HG03196 (cell line): Measurements from ENCODE around the gene SHKBP1.
"Not testable (repeated sequence)": the region's sequence is repeated elsewhere in the genome, so short reads cannot be mapped to it uniquely, and the experiment has no call there.

Experiments used
- ATAC-seq: cut with Tn5 transposase; IDR thresholded peaks from one replicate; pipeline ENCODE4 v1.9.1; 2021; ENCODE audit not compliant: unreplicated experiment

SHKBP1 gene

GRCh38 chr19:40555978-40556689, 20.5 kb upstream of the SHKBP1 start:
- ATAC-seq = no peak

- ATAC-seq = no peak
Measured at GRCh38 chr19:40556953-40557530, 19.6 kb upstream of the SHKBP1 start.

DNA sequence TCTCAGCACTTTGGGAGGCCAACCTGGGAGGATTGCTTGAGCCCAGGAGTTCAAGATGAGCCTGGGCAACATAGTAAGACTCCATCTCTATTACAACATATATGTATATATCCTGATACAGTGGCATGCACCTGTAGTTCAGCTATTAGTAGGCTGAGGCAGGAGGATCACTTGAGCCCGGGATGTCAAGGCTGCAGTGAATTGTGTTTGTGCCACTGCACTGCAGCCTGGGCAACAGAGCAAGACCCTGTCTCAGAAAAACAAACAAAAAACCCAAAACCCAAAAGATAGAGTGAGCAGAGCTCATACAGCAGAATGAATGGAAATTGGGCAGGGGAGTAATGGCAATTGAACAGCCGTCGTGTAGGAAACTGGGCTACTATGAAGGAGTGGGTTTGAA, 17.3 kb upstream of the SHKBP1 start:
- ATAC-seq = no peak

DNA sequence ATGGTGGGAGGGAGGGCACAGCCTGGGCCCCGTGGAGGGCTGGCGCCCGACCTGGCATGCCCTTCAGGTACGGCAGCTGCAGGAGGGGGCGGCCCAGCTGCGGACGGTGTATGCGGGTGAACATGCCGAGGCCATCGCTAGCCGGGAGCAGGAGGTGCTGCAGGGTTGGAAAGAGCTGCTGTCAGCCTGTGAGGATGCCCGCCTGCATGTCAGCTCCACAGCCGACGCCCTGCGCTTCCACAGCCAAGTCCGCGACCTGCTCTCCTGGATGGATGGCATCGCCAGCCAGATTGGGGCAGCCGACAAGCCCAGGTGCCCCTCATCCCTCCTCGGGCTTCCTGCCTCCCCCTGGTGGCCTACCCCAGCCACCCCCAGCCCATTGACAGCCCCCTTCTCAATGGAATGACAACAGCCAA, 16.6 kb upstream of the SHKBP1 start:
- ATAC-seq = no peak

DNA sequence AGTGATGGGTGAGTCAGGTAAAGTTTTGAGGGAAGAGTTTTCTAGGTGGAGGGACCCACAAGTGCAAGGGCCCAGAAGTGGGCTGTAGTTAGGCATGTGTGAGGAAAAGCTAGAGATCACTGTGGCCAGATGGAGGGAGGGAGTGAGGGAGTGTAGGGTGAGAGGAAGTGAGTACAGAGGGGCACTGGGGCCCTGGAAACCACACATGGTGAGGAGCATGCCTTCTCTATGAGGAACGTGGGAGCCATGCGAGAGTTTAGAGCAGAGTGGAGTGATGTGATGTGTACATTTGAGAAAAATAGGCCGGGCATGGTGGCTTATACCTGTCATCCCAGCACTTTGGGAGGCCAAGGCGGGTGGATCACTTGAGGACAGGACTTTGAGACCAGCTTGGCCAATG, 14.7 kb upstream of the SHKBP1 start:
- ATAC-seq = no peak

GRCh38 chr19:40564535-40564934, 12.1 kb upstream of the SHKBP1 start:
- not testable (repeated sequence) for ATAC-seq

DNA sequence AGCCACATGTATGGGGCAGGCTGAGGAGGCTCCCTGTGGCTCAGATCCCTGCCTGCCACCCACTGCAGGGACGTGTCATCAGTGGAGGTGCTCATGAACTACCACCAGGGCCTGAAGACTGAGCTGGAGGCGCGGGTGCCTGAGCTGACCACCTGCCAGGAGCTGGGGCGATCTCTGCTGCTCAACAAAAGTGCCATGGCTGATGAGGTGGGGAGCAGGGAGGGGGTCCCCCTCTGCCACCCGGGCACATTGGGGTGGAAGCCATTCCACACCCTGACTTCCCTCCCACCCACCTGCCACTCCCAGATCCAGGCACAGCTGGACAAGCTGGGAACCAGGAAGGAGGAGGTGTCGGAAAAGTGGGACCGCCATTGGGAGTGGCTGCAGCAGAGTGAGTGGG, 11.3 kb upstream of the SHKBP1 start:
- no peak for ATAC-seq

- ATAC-seq = no peak
Measured at GRCh38 chr19:40565910-40566495, 10.7 kb upstream of the SHKBP1 start.

- ATAC-seq = no peak
Measured at GRCh38 chr19:40567040-40567749, 9.5 kb upstream of the SHKBP1 start.

- ATAC-seq = no peak
Measured at GRCh38 chr19:40567750-40568494, 8.8 kb upstream of the SHKBP1 start.

GRCh38 chr19:40570313-40571004, 6.2 kb upstream of the SHKBP1 start:
- peak; percentile 75 for ATAC-seq

DNA sequence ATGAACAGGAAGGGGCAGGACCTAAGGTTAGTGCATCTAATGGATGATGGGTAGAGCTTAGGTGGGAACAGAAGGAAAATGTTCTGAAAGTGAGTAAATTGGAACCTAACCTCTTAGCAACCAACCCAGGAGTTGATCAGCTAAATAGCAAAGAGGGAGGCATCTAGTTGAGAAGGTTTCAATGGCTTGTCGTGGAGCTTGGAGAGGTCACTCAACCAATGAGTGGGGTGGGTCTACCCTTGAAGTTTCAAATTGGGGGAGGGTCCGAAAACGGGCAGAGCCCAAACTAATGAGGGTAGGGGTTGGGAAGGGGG, 5.7 kb upstream of the SHKBP1 start:
- no peak for ATAC-seq

DNA sequence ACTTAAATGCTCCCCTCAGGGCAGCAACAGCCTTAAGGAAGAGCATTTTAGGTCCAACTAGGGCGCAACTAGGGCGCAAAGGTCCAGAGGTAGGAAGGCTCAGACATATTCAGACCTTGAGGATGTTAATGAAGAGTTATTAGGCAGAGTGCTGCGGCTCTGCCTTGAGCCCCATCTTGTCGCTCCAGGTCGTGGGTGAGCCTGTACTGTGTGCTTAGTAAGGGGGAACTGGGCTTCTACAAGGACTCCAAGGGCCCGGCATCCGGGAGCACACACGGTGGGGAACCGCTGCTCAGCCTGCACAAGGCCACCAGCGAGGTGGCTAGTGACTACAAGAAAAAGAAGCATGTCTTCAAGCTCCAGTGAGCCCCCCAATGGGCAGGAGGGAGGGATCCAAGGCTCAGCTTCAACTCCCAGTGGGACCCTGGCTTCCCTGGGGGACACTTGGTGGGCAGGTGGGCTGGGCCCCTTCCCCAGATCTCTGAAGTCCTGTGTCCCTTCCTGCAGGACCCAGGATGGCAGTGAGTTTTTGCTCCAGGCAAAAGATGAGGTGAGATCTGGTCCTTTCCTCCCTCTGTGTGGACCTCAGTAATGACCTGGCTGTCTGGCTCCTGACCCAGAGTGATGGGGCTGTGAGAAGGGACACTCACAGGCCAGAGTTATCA, 4.7 kb upstream of the SHKBP1 start:
- ATAC-seq = no peak

GRCh38 chr19:40575326-40575725, 1.3 kb upstream of the SHKBP1 start:
- no peak for ATAC-seq

GRCh38 chr19:40576151-40576584, 505 bp upstream of the SHKBP1 start:
- peak; percentile 19 for ATAC-seq

- no peak for ATAC-seq
Measured at GRCh38 chr19:40578442-40578908, 1.8 kb downstream of the SHKBP1 start.

DNA sequence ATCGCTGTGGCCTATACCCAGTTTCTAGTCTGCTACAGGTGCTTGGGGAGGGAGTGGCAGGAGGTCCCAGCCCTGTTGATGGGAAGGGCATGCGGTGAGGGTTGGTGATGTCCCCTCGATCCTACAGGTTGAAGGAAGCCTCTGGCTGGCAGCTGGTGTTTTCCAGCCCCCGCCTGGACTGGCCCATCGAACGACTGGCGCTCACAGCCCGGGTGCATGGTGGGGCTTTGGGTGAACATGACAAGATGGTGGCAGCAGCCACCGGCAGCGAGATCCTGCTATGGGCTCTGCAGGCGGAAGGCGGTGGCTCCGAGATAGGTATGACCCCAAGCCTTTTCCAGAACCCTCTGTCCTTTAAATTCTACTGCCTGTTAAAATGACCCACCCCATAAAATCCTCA, 3.9 kb downstream of the SHKBP1 start:
- ATAC-seq = no peak

DNA sequence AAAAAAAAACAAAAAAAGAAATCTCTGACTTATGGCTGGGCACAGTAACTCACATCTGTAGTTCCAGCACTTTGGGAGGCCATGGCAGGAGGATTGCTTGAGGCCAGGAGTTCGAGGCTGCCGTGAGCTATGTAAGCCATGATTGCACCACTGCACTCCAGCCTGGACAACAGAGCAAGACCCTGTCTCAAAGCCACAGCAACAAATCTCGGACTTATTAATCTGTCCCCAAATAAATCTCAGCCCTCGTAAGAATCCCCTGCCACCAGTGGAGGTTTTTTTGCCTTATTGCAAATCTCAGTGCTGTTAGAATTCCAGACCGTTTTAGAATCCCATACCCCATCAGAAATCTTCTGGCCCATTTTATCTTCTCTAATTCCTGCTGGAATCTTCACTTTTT, 4.9 kb downstream of the SHKBP1 start:
- ATAC-seq = no peak

DNA sequence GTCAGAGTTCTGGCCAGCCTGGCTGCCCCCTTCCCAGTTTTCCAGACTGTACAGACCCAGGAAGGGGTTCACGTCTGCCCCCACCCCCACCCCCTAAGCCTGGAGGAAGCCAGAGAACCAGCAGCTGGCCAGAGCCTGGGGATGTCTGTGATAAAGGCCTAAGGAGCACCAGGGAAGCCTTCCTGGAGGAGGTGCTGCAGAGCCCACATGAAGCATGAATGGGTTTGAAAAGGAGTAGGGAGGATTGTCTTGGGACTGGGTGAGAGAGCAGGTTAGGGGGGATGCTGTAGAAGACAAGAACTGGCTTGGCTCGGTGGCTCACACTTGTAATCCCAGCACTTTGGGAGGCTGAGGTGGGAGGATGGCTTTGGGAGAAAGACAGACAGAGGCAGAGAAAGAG, 5.8 kb downstream of the SHKBP1 start:
- ATAC-seq = no peak

DNA sequence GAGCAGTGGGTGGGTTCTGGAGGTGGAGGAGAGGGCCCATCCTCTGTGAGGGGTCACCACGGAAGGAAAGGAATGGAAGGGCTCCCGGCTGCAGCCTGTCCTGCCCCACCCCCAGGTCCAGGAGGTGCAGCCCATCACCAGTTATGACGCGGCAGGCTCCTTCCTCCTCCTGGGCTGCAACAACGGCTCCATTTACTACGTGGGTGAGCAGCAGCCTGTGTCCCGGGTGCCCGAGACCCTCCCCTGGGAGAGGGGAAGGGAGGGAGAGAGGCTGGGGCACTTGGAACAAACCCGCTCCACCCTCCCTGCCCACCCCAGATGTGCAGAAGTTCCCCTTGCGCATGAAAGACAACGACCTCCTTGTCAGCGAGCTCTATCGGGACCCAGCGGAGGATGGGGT, 6.6 kb downstream of the SHKBP1 start:
- no peak for ATAC-seq
